GM18520 (cell line): ENCODE data around the gene ACOT7.
"Not testable (repeated sequence)": the region's sequence is repeated elsewhere in the genome, so short reads cannot be mapped to it uniquely, and the experiment has no call there.

Source experiments
- ATAC-seq: cut with Tn5 transposase; IDR thresholded peaks from one replicate; pipeline ENCODE4 v1.9.1; 2021; ENCODE audit not compliant: unreplicated experiment

ACOT7 gene

DNA sequence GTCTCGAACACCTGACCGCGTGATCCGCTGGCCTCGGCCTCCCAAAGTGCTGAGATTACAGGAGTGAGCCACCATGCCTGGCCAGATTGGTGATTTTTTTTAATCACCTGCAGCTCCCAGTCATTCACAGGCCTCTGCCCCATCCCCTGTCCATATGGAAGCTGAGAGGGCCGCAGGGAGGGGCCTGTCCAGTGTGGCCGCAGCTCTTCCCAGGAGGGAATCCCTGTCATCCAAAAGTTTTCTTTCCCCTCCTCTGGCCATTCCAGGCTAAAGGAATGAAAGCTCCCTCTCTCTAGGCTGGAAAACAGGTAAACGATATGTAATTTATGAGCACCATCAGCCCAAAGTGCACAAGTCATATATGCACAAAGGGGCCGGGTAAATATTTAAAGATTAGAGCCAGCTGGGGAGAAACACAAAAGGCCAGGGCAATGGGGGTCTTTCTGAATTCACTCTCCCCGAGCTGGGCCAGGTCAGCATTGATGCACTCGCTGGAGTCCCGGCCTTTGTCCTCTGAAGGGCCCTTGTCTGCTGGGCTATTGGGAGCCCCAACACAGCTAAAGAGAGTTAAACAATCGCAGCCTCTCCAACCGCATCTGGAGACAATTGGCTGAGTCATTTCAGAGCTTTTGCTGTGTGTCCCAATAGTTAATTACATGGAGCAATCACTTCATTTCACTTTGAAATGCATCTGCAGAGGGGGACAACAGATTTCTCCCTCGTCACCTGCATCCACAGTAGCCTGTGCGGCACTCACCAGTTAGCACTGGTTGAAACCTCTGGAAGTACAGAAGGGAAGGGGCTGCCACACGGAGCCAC, 153.4 kb downstream of the ACOT7 start:
- ATAC-seq, result no peak

DNA sequence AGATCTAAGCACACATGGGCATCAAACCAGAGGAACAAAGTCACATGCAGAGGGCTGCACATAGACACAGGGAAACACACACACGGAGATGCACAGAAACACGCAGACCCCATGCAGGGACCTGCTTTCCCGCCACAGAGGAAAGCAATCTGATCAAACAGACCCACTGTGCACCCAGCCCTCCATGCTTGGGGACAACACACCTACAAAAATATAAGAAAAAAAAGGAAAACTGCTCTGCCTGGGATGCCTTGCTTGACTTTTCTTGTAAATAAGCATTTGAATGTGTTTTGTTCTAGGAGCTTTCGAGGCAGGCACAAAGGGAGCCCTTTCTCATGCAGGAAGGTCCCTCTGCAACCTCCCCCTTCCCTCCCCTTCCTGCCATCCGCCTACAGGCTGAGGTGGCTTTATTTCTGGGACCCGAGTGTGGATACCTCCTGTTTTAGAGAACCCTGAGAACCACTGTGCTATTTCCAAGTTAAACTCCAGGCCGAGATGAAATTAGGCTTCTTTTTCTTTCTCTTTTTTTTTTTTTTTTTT, 154.3 kb downstream of the ACOT7 start:
- no peak for ATAC-seq

DNA sequence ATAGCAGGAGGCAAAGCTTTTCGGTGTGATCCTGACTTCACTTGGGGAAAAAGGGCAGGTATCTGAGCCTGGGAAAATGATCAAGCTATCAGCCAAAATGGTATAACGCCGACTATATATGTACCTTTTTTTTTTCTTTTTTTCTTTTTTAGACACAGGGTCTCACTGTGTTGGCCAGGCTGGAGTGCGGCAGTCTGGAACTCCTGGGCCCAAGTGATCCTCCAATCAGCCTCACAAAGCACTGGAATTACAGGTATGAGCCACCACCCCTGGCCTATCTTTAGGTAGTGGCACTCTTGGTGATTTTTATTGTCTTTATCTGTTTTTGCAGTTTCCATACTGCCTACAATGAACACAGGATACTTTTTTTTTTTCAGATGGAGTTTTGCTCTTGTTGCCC, 156.5 kb downstream of the ACOT7 start:
- ATAC-seq, result no peak

DNA sequence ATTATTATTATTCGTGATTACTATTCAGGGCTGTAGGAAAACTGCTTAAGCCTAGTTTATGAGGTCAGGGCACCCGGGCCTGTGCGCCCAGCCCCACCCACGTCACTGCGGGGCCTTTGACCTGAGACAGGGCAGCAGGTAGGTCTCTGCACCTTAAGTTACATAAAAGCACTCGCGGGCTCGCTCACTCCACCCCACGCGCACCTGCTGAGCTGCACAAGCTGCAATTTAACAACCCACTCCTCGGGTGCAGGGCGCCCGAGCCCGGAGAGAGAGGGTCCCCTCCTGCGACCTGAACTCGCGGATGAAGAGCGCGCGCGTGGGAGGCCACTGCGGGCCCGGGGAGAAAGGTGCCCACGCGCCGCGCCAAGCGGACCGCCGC, 158.3 kb downstream of the ACOT7 start:
- peak; percentile 20 for ATAC-seq

DNA sequence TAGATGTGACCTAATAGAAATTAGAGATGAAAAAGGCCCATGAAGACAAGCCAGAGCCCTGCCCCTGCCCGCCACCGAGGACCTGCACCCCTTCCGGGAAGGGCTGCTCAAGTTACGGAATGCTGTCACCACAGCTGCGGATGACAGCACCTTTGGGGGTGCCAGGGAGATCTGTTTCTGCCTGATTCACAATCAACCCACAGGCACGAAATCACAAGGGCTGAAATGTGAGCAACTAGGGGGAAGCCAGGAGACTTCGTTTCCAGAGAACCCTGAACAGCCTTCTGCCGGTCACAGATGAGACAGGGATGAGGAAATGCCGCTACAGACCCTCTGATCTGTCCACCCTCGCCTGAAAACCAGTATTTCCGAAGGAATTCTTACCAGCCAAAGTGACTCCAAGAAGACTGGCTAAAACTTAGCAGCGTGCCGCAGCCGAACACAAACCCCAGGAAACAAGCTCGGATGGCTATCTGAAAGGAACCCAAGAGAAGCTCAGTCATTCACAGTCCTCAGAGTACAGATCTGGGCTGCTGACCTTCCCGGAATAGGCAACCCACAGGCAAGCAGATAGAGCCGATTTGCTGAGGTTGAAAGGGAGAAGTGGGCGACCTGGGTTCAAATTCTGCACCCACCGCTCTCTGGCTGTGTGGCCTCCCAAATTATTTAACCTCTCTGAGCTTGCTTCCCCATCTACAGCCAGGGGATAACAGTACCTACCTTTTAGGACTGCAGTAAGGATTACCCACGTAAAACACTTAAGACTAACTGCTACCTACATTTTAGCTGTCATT, 158.9 kb downstream of the ACOT7 start:
- no peak for ATAC-seq

DNA sequence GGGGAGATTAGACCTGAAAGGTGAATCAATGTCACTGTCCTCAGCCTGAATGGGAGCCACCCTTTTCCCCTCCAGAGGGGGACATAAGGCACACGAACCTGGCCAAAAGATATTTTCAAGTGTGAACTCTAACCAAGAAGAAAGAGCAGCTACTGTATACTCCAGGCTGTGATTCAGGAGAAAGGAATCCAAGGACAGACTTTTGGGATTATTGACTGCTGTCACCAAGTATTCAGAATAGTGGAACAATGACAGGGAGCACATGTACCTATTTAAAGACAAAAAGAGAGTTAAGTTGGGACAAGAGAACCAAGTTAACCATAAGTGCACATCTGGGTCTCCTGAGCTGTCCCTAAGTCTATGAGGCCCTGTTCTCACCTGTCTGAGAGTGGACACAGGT, 160.2 kb downstream of the ACOT7 start:
- no peak for ATAC-seq

DNA sequence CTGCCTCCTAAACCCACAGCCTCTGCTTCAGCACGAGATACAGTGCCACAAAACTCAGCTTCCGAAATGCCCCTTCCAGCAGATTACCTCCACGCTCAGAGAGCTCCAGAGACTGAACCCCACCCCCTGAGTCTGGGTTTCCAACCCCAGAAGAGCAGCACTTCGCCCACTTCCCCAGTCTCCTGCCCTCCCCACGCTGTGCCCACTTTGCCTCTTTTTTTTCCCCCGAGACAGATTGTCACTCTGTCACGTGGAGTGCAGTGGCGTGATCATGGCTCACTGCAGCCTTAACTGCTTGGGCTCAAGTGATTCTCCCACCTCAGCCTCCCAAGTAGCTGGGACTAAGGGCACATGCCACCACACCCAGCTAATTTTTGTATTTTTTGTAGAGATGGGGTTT, 167.9 kb downstream of the ACOT7 start:
- ATAC-seq, result no peak

DNA sequence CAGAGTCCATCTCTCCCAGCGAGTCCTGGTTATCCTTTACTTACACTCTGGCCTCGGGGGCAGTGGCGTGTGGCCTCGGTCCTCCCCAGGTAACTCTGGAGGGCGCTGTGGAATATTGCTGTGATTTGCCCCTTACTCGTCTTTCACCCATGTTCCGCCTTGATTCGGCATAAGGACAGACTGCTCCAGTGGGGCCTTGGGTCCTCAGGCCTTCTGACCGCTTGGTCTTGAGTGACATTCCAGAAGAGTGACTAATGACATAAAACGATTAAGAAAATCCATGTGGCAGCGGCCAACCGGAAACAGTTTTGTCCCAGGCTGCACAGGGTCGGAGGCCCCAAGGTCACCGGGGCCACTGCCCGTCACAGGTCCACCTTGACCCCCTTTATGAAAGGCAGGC, 168.8 kb downstream of the ACOT7 start:
- ATAC-seq, result no peak

DNA sequence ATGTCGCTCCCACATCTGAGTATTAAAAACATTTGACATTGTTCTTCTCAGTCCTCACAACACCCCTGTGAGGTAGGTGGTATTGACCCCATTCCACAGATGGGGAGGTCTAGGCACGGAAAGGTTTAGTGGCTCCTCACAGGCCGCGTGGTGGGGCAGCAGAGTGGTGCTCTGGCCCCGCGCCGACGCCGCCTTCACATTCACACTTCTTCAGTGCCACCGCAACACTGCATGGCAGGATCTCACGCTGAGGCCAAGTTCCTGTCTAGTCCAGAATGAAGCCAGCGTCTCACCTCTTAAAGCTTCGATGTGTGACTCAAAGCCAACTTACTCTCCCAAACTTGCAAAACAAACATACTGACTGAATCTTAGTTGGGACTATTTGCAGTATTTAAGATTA, 169.9 kb downstream of the ACOT7 start:
- ATAC-seq, result no peak

DNA sequence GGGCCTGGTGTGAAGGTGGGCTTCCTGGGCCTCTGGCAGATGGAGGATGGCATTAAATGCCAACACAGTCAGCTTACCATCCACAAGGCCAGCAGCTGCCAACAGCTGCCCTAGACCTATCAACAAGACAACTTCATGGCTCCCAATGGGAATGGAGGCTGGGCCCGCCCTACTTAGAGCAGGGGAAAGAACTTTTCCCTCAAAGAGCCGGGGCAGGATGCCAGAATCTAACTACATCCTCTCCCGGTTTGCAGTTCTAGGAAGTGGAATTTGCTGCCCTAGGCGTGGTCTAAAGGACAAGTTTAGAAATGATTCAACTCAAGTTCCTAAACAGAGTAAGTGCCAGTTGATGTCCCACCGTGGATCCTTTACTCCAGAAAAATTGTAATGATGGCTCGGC, 170.9 kb downstream of the ACOT7 start:
- ATAC-seq, result no peak

DNA sequence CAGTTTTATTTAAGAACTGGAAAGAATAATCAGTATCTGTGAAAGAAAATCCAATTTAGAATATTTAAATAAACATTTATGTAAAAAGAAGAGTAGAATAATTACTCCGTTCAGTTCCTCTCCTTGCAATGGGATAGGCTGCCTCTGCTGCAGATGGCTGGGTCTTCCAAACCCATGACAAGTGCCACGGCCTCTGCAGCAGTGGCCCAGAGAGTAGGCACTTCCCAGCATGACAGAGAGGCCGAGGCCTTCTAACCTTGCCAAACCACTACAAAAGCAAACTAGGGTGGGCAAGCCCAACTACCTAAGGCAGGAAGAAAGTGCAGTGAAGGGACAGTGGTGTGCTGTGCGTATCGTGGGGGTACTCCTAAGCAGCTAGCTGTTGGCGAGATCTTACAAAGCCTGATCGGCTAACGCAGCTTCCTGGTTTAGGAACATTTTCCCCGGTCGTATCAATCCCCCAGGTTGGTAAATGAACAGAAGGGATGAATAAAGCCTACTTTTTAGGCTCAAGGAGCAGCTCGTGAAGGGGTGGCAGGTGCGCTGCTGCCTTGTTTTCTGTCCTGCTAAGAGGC, 172.3 kb downstream of the ACOT7 start:
- no peak for ATAC-seq

DNA sequence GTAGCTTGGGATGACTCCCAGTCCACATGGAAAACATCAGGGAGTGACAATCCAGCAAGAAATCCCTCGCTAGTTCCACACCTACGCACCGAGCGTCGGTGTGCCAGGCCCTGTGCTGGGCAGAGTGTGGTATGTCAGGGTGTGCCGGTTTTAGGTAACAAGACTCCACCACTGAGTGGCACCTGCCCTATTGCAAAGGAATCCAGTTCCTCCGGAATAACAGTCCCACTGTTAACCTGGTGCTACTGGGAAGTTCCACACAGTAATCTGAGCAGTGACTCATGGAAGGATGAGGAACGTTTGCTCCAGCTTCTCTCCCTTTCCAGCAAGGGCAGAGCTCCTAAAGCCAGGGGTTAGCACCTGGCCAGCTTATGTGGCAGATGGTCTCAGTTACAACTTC, 173.3 kb downstream of the ACOT7 start:
- ATAC-seq, result no peak

DNA sequence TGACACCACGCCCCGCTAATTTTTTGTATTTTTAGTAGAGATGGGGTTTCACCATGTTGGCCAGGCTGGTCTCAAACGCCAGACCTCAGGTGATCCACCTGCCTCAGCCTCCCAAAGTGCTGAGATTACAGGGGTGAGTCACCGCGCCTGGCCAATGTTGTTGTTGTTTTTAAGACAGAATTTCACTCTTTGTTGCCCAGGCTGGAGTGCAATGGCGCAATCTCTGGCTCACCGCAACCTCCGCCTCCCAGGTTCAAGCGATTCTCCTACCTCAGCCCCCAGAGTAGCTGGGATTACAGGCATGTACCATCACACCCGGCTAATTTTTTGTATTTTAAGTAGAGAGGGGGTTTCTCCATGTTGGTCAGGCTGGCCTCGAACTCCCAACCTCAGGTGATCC, 173.9 kb downstream of the ACOT7 start:
- not testable (repeated sequence) for ATAC-seq

DNA sequence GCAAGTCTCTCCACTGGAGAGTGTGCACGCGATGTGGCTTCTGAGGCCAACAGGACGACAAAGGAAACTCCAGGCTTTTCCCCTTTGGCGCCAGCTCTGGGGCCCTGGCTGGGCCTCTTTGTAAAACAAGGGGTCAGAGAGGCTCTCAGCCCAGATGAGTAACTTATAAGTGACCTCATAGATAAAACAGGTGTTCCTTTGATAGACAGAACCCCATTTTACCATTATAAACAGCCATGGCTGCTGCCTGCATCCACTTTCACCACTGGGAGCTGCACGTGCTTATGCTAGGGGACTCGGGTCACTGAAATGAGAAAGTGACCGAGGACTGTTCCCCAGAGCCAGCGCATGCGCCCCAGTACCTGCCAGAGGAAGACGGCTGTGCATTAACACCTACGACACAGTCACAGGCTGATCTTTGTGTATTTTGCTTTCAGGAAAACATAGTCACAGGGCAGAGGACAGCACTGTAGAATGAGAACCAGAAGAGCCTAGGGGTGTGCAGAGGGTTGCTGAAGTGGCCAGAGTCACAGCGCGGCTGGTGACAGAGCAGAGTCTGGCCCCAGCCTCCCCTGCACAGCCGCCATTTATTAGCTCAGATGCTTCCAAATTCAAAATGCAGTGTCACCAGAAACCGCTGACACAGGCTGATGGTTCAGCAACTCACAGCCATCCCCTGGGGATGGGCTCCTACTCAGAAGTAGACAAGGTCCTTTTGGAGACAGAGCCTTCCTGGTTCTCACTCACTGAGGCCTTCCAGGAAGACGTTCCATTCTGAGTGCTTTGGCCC, 175.0 kb downstream of the ACOT7 start:
- no peak for ATAC-seq
